Esophagus squamous epithelium (tissue), 4 donors: ENCODE results near the gene ANAPC10.

Experiments
- POLR2A ChIP-seq, 4 donors: fragments of 450-650 bp; IDR thresholded peaks; one replicate each; pipeline ENCODE4 v1.6.1; 2017; ENCODE audit warnings: antibody characterized with exemption in 4 of 4, mild to moderate bottlenecking in 4 of 4, moderate library complexity in 3 of 4
- TF ChIP-seq, protein P1 (sequence below), 6 experiments: fragments of 450-650 bp in 4 of 6; fragments of 200-600 bp in 2 of 6; sonication (generic) in 2 of 6; IDR thresholded peaks; one replicate each; pipeline ENCODE4 v1.5.1; 2016 to 2019; ENCODE audit warnings: antibody characterized with exemption in 6 of 6, mild to moderate bottlenecking in 4 of 6, moderate library complexity in 4 of 6

GRCh38 chr4:145102619-145103018, 4.6 kb upstream of the ANAPC10 start:
- TF ChIP-seq POLR2A (IDR thresholded peaks at IDR 0.05), result no peak
- TF ChIP-seq, protein P1, sequence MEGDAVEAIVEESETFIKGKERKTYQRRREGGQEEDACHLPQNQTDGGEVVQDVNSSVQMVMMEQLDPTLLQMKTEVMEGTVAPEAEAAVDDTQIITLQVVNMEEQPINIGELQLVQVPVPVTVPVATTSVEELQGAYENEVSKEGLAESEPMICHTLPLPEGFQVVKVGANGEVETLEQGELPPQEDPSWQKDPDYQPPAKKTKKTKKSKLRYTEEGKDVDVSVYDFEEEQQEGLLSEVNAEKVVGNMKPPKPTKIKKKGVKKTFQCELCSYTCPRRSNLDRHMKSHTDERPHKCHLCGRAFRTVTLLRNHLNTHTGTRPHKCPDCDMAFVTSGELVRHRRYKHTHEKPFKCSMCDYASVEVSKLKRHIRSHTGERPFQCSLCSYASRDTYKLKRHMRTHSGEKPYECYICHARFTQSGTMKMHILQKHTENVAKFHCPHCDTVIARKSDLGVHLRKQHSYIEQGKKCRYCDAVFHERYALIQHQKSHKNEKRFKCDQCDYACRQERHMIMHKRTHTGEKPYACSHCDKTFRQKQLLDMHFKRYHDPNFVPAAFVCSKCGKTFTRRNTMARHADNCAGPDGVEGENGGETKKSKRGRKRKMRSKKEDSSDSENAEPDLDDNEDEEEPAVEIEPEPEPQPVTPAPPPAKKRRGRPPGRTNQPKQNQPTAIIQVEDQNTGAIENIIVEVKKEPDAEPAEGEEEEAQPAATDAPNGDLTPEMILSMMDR (IDR thresholded peaks at IDR 0.05), result no peak
